ENCODE data around the gene CYP4F22. TPM values are rescaled to one million over a fixed set of nuclear protein-coding genes. Genes with fewer than 3 reads are reported as not detected.
A peak's percentile ranks its signal among the peaks of the same experiment; 100 is the strongest.

CYP4F22 gene
- total RNA-seq, 5 donors from 2014 or later (not counting 1 experiment from before 2014, with no cell fraction given): 0.73 to 1.6 (median 1.3) TPM

GRCh38 chr19:15539638-15540037, 31.3 kb downstream of the CYP4F22 start:
- peaks cover 0 to 6% (median 3%) of the 10 kb centered on the region in 3 donors for H3K4me1 Mint-ChIP-seq
- peaks cover 2 to 4% of the 10 kb centered on the region in 2 donors for H3K27me3 Mint-ChIP-seq
- CTCF ChIA-PET: no interaction called here

GRCh38 chr19:15540435-15540834, 32.1 kb downstream of the CYP4F22 start:
- Mint-ChIP-seq H3K9me3 (peaks cover 3 to 7% (median 4%) of the 10 kb centered on the region in 3 donors), H3K36me3 (no peaks in the 10 kb centered on the region), H3K27ac (no peak overlapping the region), H3K4me3 (no peak overlapping the region), H3K27me3 (peaks cover 2 to 4% of the 10 kb centered on the region in 2 donors), H3K4me1 (peaks cover 0 to 6% (median 3%) of the 10 kb centered on the region in 3 donors)
- WGBS (ENCODE audit: insufficient coverage): 94% methylated on average over 17 of the region's 20 CpGs
- H3K27me3 ChIP-seq (replicated peaks in 1 of 2; ENCODE audit: control insufficient read depth in 2 of 2, extremely low read depth in 1 of 2, insufficient read depth in 2 of 2, low read length in 1 of 2): no peaks in the 10 kb centered on the region
- no peaks in the 10 kb centered on the region for H3K4me1 ChIP-seq (ENCODE audit: control insufficient read depth in 1 of 2, extremely low read depth in 1 of 2, insufficient read depth in 2 of 2, low read length in 2 of 2)
- H3K4me3 ChIP-seq (ENCODE audit: control insufficient read depth in 1 of 2, extremely low read depth in 1 of 2, low read length in 1 of 2): no peak overlapping the region
- no peak overlapping the region for H3K27ac ChIP-seq (ENCODE audit: low read length)
- POLR2A ChIA-PET: no interaction called here
- no peak for DNase-seq
- no peaks in the 10 kb centered on the region for H3K36me3 ChIP-seq (ENCODE audit: control insufficient read depth in 2 of 2, extremely low read depth in 1 of 2, insufficient read depth in 1 of 2, low read length in 1 of 2)
- peaks cover 2% of the 10 kb centered on the region for H3K9me3 ChIP-seq
- CTCF ChIA-PET: no interaction called here
- ATAC-seq (replicated peaks in 1 of 4): no peak

More at GRCh38 chr19:15539638-15540037, 31.3 kb downstream of the CYP4F22 start:
- DNase-seq: no peak
- H3K9me3 ChIP-seq: peaks cover 2% of the 10 kb centered on the region
- ATAC-seq (replicated peaks in 1 of 4): no peak
- POLR2A ChIA-PET: no interaction called here
- Mint-ChIP-seq H3K4me3 (no peak overlapping the region), H3K9me3 (peaks cover 3 to 7% (median 4%) of the 10 kb centered on the region in 3 donors), H3K27ac (no peak overlapping the region), H3K36me3 (no peaks in the 10 kb centered on the region)
- no peaks in the 10 kb centered on the region for H3K36me3 ChIP-seq (ENCODE audit: control insufficient read depth in 2 of 2, extremely low read depth in 1 of 2, insufficient read depth in 1 of 2, low read length in 1 of 2)
- H3K27me3 ChIP-seq (replicated peaks in 1 of 2; ENCODE audit: control insufficient read depth in 2 of 2, extremely low read depth in 1 of 2, insufficient read depth in 2 of 2, low read length in 1 of 2): peaks cover 0 to 3% of the 10 kb centered on the region in 2 experiments
- no peak overlapping the region for H3K27ac ChIP-seq (ENCODE audit: low read length)
- H3K4me1 ChIP-seq (ENCODE audit: control insufficient read depth in 1 of 2, extremely low read depth in 1 of 2, insufficient read depth in 2 of 2, low read length in 2 of 2): no peaks in the 10 kb centered on the region
- H3K4me3 ChIP-seq (ENCODE audit: control insufficient read depth in 1 of 2, extremely low read depth in 1 of 2, low read length in 1 of 2): no peak overlapping the region

DNA sequence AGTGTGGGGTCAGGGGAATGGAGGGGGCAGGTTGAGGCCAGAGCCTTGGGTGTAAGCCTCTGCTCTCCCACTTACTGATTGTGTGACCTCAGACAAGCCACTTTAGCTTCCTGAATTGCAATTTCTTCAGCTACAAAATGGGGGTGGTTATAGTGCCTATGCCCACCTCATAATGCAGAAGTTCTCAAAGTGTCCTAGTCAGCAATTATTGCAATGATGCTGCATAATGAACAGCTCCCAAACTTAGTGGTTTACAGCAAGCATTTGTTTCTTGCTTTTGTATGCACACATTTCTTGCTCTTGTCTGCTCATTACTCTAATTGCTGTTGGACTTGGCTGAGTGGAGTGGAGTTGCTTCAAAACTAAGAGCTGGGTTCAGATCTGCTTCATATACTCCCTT, 36.0 kb downstream of the CYP4F22 start:
- H3K4me3 Mint-ChIP-seq: no peak overlapping the region
- H3K36me3 ChIP-seq (ENCODE audit: control insufficient read depth in 2 of 2, extremely low read depth in 1 of 2, insufficient read depth in 1 of 2, low read length in 1 of 2): no peaks in the 10 kb centered on the region
- H3K4me1 ChIP-seq (ENCODE audit: control insufficient read depth in 1 of 2, extremely low read depth in 1 of 2, insufficient read depth in 2 of 2, low read length in 2 of 2): no peaks in the 10 kb centered on the region
- ATAC-seq (replicated peaks in 1 of 4) (no peak), DNase-seq (no peak)
- H3K9me3 Mint-ChIP-seq: no peaks in the 10 kb centered on the region
- no peaks in the 10 kb centered on the region for H3K4me1 Mint-ChIP-seq
- H3K27me3 Mint-ChIP-seq: no peaks in the 10 kb centered on the region
- no peak overlapping the region for H3K27ac ChIP-seq (ENCODE audit: low read length)
- ChIA-PET CTCF (no interaction called here), POLR2A (no interaction called here)
- H3K9me3 ChIP-seq: no peaks in the 10 kb centered on the region
- H3K4me3 ChIP-seq (ENCODE audit: control insufficient read depth in 1 of 2, extremely low read depth in 1 of 2, low read length in 1 of 2): no peak overlapping the region
- no peak overlapping the region for H3K27ac Mint-ChIP-seq
- H3K36me3 Mint-ChIP-seq: no peaks in the 10 kb centered on the region
- H3K27me3 ChIP-seq (replicated peaks in 1 of 2; ENCODE audit: control insufficient read depth in 2 of 2, extremely low read depth in 1 of 2, insufficient read depth in 2 of 2, low read length in 1 of 2): no peaks in the 10 kb centered on the region

DNA sequence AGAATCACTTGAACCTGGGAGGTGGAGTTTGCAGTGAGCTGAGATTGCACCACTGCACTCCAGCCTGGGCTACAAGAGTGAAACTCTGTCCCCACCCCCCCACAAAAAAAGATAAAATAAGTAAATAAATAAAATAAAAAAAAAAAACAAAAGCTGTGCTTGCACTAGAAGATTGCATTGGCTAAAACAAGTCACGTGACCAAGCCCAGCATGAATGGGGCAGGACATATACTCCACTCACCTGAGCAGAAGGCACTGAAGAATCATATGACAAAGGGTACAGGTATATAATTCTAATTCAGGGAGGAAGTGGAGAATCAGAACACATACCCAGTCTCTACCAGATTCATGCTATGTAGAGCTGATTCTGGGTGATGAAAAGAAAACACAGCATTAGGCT, 36.6 kb downstream of the CYP4F22 start:
- Mint-ChIP-seq H3K4me3 (no peak overlapping the region), H3K4me1 (peaks cover under 1 to 2% (median under 1%) of the 10 kb centered on the region in 3 donors), H3K9me3 (no peaks in the 10 kb centered on the region), H3K27ac (no peak overlapping the region), H3K27me3 (no peaks in the 10 kb centered on the region), H3K36me3 (no peaks in the 10 kb centered on the region)
- ATAC-seq (replicated peaks in 1 of 4) (no peak), DNase-seq (no peak)
- no peak overlapping the region for H3K27ac ChIP-seq (ENCODE audit: low read length)
- no peaks in the 10 kb centered on the region for H3K36me3 ChIP-seq (ENCODE audit: control insufficient read depth in 2 of 2, extremely low read depth in 1 of 2, insufficient read depth in 1 of 2, low read length in 1 of 2)
- H3K4me3 ChIP-seq (ENCODE audit: control insufficient read depth in 1 of 2, extremely low read depth in 1 of 2, low read length in 1 of 2): no peak overlapping the region
- no CpG with 5 or more reads among the region's 1 CpG for WGBS (ENCODE audit: insufficient coverage)
- no peaks in the 10 kb centered on the region for H3K4me1 ChIP-seq (ENCODE audit: control insufficient read depth in 1 of 2, extremely low read depth in 1 of 2, insufficient read depth in 2 of 2, low read length in 2 of 2)
- H3K9me3 ChIP-seq: no peaks in the 10 kb centered on the region
- ChIA-PET CTCF (no interaction called here), POLR2A (interaction anchor here in 1 of 2 donors (0.6 kb wide), 2 partner anchors 10 to 262 kb away, joined by 3 to 6 read pairs; no protein-coding TSS in a partner anchor)
- H3K27me3 ChIP-seq (replicated peaks in 1 of 2; ENCODE audit: control insufficient read depth in 2 of 2, extremely low read depth in 1 of 2, insufficient read depth in 2 of 2, low read length in 1 of 2): no peaks in the 10 kb centered on the region

- Histone ChIP-seq H3K4me3 (ENCODE audit: control insufficient read depth in 1 of 2, extremely low read depth in 1 of 2, low read length in 1 of 2) (no peak overlapping the region), H3K36me3 (ENCODE audit: control insufficient read depth in 2 of 2, extremely low read depth in 1 of 2, insufficient read depth in 1 of 2, low read length in 1 of 2) (no peaks in the 10 kb centered on the region), H3K27me3 (replicated peaks in 1 of 2; ENCODE audit: control insufficient read depth in 2 of 2, extremely low read depth in 1 of 2, insufficient read depth in 2 of 2, low read length in 1 of 2) (no peaks in the 10 kb centered on the region), H3K4me1 (ENCODE audit: control insufficient read depth in 1 of 2, extremely low read depth in 1 of 2, insufficient read depth in 2 of 2, low read length in 2 of 2) (peaks cover 8 to 22% of the 10 kb centered on the region in 2 experiments), H3K27ac (ENCODE audit: low read length) (no peak overlapping the region), H3K9me3 (no peaks in the 10 kb centered on the region)
- DNase-seq (no peak), ATAC-seq (replicated peaks in 1 of 4) (no peak)
- Mint-ChIP-seq H3K27ac (no peak overlapping the region), H3K36me3 (no peaks in the 10 kb centered on the region), H3K4me3 (no peak overlapping the region), H3K27me3 (no peaks in the 10 kb centered on the region), H3K9me3 (no peaks in the 10 kb centered on the region), H3K4me1 (peaks cover 13 to 23% (median 17%) of the 10 kb centered on the region in 3 donors)
- 100% methylated on average over 2 of the region's 2 CpGs for WGBS (ENCODE audit: insufficient coverage)
- CTCF ChIA-PET: interaction anchor here in 1 of 2 donors (0.6 kb wide), 1 partner anchor 10 kb away, joined by 3 read pairs; no protein-coding TSS in a partner anchor
- POLR2A ChIA-PET: no interaction called here
These were observed 40.3 kb downstream of the CYP4F22 start for GRCh38 chr19:15548648-15549047.

GRCh38 chr19:15549581-15549980, 41.3 kb downstream of the CYP4F22 start:
- Histone ChIP-seq H3K4me1 (ENCODE audit: control insufficient read depth in 1 of 2, extremely low read depth in 1 of 2, insufficient read depth in 2 of 2, low read length in 2 of 2) (peaks cover 8 to 22% of the 10 kb centered on the region in 2 experiments), H3K4me3 (ENCODE audit: control insufficient read depth in 1 of 2, extremely low read depth in 1 of 2, low read length in 1 of 2) (no peak overlapping the region), H3K36me3 (ENCODE audit: control insufficient read depth in 2 of 2, extremely low read depth in 1 of 2, insufficient read depth in 1 of 2, low read length in 1 of 2) (no peaks in the 10 kb centered on the region), H3K27ac (ENCODE audit: low read length) (no peak overlapping the region), H3K27me3 (replicated peaks in 1 of 2; ENCODE audit: control insufficient read depth in 2 of 2, extremely low read depth in 1 of 2, insufficient read depth in 2 of 2, low read length in 1 of 2) (no peaks in the 10 kb centered on the region), H3K9me3 (no peaks in the 10 kb centered on the region)
- POLR2A ChIA-PET: no interaction called here
- 100% methylated on average over 2 of the region's 5 CpGs for WGBS (ENCODE audit: insufficient coverage)
- Mint-ChIP-seq H3K27me3 (no peaks in the 10 kb centered on the region), H3K27ac (no peak overlapping the region), H3K4me1 (peaks cover 17 to 23% (median 17%) of the 10 kb centered on the region in 3 donors), H3K9me3 (no peaks in the 10 kb centered on the region), H3K4me3 (peak overlapping the region in 1 of 3 donors; percentile 83), H3K36me3 (no peaks in the 10 kb centered on the region)
- no peak for DNase-seq
- CTCF ChIA-PET: interaction anchor here in 1 of 2 donors (1.6 kb wide), 1 partner anchor 129 kb away, joined by 4 read pairs; no protein-coding TSS in a partner anchor
- no peak for ATAC-seq (replicated peaks in 1 of 4)

All from T-cell (primary cell).